ENCODE results near the gene PTPN23.
A peak's percentile ranks its signal among the peaks of the same experiment; 100 is the strongest.

The PTPN23 gene

GRCh38 chr3:47399531-47400270 lies 18.9 kb downstream of the PTPN23 start:
- H3K27ac ChIP-seq: no peak overlapping the region
- no peak for TF ChIP-seq CTCF (conservative IDR thresholded peaks at IDR 0.05)

GRCh38 chr3:47404431-47404876 lies 23.6 kb downstream of the PTPN23 start:
- no peak overlapping the region for H3K27ac ChIP-seq
- TF ChIP-seq CTCF (conservative IDR thresholded peaks at IDR 0.05): no peak

GRCh38 chr3:47404955-47405790 lies 24.4 kb downstream of the PTPN23 start:
- no peak overlapping the region for H3K27ac ChIP-seq
- TF ChIP-seq CTCF (conservative IDR thresholded peaks at IDR 0.05): no peak

GRCh38 chr3:47405820-47406761 lies 25.3 kb downstream of the PTPN23 start:
- H3K27ac ChIP-seq: no peak overlapping the region
- TF ChIP-seq CTCF (conservative IDR thresholded peaks at IDR 0.05): no peak

GRCh38 chr3:47406762-47407149 lies 25.9 kb downstream of the PTPN23 start:
- H3K27ac ChIP-seq: no peak overlapping the region
- peak; percentile 36; the same call in 1 of the 2 replicates for TF ChIP-seq CTCF (conservative IDR thresholded peaks at IDR 0.05)

- no peak for TF ChIP-seq CTCF (conservative IDR thresholded peaks at IDR 0.05)
- no peak overlapping the region for H3K27ac ChIP-seq
Observed at GRCh38 chr3:47407237-47407636, 26.4 kb downstream of the PTPN23 start.
